Right ventricle myocardium superior (tissue), 1 donor: Measurements from ENCODE around the gene ODAD4. TPM values are rescaled to one million over a fixed set of nuclear protein-coding genes. Genes with fewer than 3 reads are reported as not detected.
"Not testable (repeated sequence)": the region's sequence is repeated elsewhere in the genome, so short reads cannot be mapped to it uniquely, and the experiment has no call there.

Experiments
- ATAC-seq: fragments of 200-7000 bp; cut with Tn5 transposase; one replicate; pipeline ENCODE4 v1.9.1; 2020; ENCODE audit warnings: mild to moderate bottlenecking; ENCODE audit not compliant: poor library complexity
- DNase-seq: peaks from one replicate; pipeline ENCODE4 v3.0.0-alpha.2; 2020
- intact Hi-C: fragments of 100-400 bp; cut with DNase I; formaldehyde crosslinking; loops from one replicate; pipeline ENCODE4 v1.11.2; 2022
- total RNA-seq: library from RNA; stranded (reverse); fragmentation: NEBNext Ultra II Directional; extraction: Animal tissue kit (Norgen Biotek cat#: 25700); gene quantifications from one replicate; pipeline ENCODE4 v1.2.1, GENCODE V29; 2021
- donor health status: DM: no; HTN: yes; CAD: no; lungs with severe emphysema.

Gene ODAD4
- total RNA-seq, 1 donor from 2014 or later = 0.75 TPM

DNA sequence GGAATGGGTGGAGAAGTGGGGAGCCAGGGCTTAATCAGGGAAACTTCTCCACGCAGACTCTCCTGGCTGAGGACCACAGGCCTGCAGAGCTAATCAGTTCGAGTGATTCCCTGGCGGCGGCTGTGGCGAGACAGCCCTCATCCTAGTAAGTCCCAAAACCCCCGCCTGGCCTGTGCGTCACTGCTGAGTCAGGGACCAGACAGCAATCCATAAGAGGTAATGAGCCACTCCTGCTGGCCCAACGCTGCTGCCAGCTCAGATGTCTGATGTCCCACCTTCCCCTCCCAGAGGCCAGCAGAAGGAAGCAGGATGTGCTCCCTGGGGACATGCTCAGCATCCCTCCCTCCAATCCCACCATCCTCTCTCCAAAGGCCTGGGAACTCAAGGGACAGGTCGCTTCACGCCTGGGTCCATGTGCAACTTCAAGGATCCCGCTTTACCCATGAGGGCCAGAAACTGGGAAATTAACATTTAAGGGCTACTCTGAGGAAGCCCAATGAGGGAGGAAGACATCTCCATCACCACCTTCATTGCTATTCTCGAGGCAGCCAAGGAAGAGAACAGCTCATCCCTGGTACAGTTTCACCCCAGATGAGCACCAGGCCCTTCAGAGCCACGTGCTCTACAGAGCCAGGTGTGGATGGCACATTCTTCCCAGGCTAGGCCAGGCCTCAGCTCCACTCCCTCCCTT, 19.6 kb upstream of the ODAD4 start:
- DNase-seq = no peak
- no peak for ATAC-seq
- intact Hi-C loops = no loop called here

DNA sequence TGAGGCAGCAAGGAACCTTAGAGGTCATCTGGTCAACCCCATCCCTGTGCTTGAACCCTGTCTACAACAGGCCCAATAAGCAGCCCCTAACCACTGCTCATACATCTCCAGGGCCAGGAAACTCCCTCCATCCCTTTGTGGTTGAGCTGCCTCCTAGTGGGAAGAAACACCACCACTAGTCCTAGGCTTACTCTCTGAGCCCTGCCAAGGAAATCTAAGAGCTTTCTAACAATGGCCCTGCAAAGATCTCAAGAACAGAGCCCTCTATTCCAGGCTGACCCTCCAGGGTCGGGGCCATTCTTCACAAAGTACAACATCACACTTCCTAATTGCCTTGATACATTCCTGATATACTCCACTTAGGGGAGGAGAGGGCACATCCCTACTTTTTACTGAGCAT, 17.5 kb upstream of the ODAD4 start:
- intact Hi-C loops = no loop called here
- DNase-seq (no peak), ATAC-seq (no peak)

DNA sequence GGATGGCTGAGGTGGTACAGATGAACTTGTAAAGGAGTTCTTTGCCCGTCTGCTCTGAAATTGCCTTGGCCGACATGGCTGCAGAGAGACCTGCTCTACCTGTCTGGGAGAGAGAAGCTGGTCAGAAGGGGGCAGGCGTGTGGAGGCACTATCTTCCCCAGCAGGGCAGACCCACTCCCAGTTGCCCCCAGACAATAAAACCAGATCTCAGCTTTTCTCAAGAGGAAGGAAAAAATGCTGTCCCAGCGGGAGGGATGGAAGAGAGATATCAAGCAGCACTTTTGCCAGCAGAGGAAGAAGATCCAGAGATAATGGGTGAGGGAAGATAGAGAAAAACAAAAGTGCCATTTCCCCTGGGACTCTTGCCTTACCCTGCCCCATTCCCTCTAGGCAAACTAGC, 16.6 kb upstream of the ODAD4 start:
- intact Hi-C loops = no loop called here
- ATAC-seq = no peak
- DNase-seq = no peak

DNA sequence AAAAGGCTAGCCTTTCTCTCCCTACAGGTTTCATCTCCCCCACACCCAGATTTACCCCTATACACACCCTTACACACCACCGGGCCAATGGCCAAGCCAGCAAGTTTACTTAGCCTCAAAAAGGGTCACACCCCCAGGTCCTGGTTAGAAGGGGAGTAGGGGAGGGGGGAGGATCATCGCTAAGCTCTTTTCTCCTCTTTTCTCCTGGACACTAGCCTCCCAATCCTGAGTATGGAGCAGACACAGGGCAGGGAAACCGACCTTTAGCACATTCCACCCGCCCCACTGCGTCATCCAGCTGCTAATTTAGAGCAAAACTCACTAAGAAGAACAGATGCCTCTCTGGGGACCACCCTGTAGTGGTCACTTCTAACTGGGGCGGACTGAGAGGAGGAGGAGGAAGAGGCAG, 16.1 kb upstream of the ODAD4 start:
- intact Hi-C loops = no loop called here
- DNase-seq (peak; percentile 54), ATAC-seq (no peak)

DNA sequence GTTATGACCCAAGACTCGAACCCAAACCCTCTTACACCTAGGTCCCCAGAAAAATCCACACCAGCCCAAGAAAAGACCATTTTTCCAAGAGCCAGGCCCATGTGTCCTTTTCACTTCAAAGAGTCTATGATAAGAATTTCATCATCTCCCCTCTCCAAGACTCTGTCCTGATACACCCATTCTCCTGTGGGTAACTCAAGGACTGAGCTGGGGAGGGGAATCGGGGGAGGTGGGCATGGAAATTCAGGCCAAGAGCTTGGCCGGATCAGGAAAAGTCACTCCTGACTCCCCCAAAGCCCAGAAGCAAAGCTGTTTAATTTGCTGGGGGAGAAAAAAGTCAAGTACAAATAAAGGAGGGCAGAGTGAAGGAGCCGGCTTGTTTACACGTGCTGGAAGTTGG, 15.4 kb upstream of the ODAD4 start:
- no peak for DNase-seq
- intact Hi-C loops = no loop called here
- no peak for ATAC-seq

DNA sequence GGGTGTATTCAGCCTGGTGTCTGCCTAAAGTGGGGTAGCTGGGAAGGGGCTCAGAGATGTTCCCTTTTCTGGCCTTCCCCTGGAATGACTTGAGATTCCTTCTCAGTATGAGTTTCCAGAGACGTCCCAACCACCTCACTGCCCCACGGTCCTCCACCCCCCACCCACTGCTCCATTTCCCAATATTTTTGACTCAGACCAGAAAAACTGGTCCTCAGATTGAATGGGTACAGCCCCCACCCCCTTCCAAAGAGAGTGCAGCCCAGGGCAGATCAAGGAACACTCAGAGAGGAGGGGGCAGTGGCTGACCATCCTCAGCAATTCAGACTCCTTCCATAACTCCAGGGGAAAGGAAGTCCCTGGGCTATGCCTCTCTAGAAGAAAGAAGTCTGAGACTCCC, 14.9 kb upstream of the ODAD4 start:
- ATAC-seq = no peak
- intact Hi-C loops = no loop called here

DNA sequence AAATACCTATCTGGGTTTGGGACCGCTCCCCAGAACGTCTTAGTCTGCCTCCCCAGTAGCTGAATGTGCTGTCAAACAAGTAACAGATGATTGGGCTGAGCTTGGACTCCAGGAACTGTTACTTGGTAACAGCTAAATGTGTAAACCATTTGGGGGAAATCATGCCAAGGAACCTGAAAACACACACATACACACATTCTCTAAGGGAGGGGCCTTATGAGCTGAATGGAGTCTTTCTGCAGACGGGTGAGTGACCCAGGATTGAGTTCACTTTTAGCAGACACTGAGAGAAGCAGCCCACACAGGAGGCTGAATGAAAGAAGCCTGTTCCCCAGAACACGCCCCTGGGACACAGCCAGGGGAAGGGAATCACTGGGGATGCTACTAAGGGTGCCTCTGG, 13.2 kb upstream of the ODAD4 start:
- no peak for ATAC-seq
- intact Hi-C loops = no loop called here
- DNase-seq = peak; percentile 31

More for the DNA sequence above, 14.9 kb upstream of the ODAD4 start:
- DNase-seq = no peak

DNA sequence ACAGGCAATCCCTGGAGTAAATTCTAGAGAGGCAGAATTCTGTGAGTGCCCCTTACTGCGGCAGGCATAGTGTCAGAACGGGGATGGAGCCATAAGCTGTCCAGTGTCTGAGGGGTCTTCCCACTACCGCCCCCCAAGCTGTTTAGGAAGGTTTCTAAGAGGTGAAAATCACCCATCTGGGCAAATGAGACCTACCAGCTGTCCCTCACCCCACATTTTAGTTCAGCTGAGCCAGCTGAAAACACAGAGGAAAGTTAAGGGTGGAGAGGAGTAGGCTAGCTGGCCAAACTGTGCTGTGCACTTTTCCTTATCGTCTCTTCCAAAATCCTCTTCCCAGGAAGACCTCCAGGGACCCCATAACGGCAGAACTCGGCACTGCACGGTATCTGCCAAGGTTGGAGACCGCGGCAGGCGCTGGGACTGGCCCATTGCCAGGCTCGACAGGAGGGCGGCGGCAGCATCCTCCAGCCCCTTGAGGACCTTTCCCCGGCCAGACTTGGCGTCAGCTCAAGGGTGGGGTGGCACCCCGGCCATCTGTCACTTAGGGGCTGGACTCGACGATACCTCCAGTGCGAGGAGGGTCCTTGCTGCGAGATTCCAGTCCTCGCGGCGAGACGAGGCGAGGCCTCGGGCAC, 12.6 kb upstream of the ODAD4 start:
- ATAC-seq (peak; percentile 51), DNase-seq (peak; percentile 83)

DNA sequence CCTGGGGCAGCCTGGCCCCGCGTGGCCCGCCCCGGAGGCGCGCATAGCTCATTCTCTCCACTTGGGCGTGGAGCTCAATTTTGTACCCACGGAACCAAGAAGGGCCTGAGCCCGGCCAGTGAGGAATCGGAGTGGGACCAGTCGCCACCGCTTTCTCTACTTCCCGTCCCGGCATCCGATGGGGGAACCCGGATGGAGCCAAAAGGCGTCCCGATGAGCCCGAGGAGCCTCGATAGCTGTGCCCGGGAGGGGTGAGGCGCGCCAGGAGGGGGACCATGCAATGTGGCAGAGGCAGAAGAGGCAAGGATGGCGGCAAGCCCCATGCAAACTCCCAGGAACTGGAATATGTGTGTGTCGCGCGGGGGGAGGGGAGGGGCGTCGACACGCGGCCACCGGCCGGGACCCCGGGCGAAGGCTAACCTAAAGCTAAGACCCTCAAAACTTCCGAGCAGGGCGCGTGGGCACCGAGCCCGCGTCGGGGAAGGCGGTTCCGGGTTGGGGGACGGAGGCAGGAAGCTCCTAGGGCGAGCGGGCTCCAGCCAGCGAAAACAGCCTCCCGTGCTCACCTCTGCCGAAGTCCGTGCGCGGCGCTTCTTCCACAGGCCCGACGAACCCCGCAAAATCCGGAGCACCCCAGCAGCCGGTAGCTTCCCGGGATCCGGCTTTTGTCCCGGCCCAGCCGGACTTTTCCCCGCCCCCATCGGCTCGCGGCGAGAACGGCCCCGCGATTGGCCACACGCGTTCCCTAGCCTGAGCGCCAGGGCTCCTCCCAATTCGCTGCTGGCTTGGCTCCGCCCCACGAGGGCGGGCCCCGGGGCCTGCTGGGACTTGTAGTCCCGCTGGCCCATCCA, 11.9 kb upstream of the ODAD4 start, which contains the start of gene ACLY:
Gene ACLY, minus strand, starts transcription at position 638 of the 851 bp plus-strand sequence. CDS start 5,078 bp downstream, outside the sequence.
- intact Hi-C loops = no loop called here
- ATAC-seq (peak; percentile 98), DNase-seq (peak; percentile 98)

More for the DNA sequence above, 12.6 kb upstream of the ODAD4 start:
- intact Hi-C loops = no loop called here

DNA sequence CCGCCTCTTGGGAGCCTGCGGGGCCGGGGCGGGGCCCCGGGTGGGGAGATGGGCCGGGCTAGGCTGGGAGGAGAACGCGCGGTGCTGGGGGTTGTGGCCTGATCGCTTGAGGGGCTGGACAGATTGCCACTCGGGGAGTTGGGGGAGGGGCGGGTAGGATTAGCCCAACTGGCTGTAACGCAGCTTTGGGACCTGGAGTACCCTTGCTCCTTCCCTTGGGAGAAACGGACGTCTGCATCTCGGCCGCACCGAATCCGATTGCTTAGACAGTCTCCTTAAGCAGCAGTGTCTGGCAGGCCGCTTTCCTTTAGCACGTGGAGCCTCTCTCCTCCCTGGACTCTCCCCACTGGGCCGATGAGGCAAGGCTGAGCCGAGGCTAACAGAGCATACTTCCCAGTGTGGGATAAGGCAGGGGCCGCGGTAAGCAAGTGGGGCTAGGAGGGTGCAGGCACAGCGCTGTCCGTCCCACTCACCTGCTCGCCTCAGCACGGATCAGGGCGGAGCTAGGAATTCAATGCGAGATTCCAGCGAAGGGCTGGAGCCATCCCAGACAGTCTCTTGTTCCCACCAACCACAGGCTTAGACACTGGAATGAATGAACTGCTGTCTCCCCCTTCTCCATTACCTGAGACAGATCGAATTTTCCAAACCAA, 11.1 kb upstream of the ODAD4 start:
- intact Hi-C loops = no loop called here
- ATAC-seq = peak; percentile 44
- DNase-seq = no peak

DNA sequence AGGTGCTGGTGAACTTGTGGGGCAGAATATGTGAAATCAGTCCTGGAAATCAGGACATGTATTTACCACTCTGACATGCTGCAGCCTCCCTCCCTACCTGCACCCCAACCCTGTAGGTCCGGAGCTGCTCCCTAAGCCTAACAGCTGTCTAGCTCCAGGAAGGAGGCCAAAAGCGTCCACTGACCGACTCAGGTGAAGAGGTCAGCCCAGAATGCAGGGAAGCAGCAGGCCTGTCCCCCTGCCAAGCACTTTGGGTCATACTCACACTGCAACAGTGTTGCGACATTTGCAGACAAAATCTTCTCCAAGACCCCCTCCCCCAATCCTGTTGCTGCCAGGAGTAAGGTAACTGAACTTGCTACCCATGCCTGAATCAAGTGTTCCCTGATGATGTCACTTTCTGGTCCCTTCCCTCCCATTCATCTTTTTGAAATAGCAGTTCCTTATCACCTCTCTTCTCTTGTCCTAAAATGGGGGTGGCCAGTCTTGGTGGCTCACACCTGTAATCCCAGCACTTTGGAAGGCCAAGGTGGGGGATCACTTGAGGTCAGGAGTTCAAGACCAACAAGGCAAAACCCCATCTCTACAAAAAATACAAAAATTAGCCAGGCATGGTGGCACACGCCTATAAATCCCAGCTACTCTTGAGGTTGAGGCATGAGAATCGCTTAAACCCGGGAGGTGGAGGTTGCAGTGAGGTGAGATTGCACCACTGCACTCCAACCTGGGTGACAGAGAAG, 10.4 kb upstream of the ODAD4 start:
- no peak for ATAC-seq
- no peak for DNase-seq
- intact Hi-C loops = no loop called here

DNA sequence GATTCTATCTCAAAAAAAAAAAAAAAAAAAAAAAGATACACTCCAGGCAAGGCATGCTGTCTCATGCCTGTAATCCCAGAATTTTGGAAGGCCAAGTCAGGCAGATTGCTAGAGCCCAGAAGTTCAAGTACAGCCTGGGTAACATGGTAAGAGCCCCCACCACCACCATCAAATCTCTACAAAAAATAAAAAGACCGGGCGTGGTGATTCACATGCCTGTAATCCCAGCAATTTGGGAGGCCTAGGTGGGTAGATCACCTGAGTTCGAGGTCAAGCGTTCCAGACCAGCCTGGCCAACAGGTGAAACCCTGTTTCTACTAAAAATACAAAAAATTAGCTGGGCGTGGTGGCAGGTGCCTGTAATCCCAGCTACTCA, 9.8 kb upstream of the ODAD4 start:
- ATAC-seq (no peak), DNase-seq (no peak)
- intact Hi-C loops = no loop called here

DNA sequence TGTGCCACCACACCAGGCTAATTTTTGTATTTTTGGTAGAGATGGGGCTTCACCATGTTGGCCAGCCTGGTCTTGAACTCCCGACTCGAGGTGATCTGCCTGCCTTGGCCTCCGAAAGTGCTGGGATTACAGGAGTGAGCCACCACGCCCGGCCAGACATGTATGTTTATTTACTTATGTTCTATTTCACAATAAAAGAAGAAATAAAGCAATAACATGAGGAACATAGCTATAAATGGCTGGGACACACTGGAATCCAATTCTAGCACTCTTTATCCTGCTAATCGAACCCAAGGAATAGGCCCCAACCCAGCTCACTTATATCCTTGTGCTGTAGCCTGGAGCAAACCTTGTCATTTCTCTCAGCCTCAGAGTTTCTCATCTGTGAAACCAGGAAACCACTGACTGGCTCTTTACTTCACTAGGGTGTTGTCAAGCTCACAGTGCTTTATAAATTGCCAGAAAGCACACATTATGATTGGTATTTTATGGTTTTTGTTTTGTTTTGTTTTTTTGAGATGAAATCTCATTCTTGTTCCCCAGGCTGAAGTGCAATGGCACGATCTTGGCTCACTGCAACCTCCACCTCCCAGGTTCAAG, 4.3 kb upstream of the ODAD4 start:
- ATAC-seq (no peak), DNase-seq (no peak)
- intact Hi-C loops = no loop called here

DNA sequence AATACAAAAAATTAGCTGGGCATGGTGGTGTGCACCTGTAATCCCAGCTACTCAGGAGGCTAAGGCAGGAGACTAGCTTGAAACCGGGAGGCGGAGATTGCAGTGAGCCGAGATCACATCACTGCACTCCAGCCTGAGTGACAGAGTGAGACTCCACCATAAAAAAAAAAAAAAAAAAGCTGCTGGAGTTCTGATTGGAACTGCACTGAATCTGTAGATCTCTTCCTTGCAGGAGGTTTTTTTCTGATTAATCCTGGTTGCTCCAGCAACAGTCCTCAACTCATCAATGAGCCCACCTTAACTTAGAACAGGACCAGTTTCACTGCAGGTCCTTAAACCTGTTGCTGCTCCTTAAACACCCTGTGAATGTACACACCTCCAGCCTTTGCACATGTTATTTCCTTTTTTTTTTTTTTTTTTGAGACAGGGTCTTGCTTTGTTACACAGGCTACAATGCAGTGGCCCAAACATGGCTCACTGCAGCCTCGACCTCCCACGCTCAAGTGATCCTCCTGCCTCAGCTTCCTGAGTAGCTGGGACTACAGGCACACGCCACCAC, 1.6 kb upstream of the ODAD4 start:
- DNase-seq (no peak), ATAC-seq (no peak)
- intact Hi-C loops = no loop called here

DNA sequence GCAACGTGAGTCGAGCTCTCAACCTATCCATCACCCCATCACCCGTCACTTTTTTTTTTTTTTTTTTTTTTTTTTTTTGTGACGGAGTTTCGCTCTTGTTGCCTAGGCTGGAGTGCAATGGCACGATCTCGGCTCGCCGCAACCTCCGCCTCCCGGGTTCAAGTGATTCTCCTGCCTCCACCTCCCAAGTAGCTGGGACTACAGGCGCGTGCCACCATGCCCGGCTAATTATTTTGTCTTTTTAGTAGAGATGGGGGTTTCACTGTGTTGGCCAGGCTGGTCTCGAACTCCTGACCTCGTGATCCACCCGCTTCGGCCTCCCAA, 378 bp downstream of the ODAD4 start:
- DNase-seq, intact Hi-C loops, ATAC-seq: not testable (repeated sequence)

DNA sequence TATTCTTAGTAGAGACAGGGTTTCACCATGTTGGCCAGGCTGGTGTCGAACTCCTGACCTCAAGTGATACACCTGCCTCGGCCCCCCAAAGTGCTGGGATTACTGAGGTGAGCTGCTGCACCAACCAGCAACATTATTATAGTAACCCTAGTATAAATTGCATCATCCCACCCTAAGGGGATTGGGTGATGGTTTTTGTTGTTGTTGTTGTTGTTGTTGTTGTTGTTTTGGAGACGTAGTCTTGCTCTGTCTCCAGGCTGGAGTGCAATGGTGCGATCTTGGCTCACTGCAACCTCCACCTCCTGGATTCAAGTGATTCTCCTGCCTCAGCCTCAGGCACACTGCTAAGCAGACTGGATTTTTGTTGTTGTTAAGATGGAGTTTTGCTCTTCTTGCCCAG, 1.3 kb downstream of the ODAD4 start:
- ATAC-seq, intact Hi-C loops, DNase-seq: not testable (repeated sequence)

DNA sequence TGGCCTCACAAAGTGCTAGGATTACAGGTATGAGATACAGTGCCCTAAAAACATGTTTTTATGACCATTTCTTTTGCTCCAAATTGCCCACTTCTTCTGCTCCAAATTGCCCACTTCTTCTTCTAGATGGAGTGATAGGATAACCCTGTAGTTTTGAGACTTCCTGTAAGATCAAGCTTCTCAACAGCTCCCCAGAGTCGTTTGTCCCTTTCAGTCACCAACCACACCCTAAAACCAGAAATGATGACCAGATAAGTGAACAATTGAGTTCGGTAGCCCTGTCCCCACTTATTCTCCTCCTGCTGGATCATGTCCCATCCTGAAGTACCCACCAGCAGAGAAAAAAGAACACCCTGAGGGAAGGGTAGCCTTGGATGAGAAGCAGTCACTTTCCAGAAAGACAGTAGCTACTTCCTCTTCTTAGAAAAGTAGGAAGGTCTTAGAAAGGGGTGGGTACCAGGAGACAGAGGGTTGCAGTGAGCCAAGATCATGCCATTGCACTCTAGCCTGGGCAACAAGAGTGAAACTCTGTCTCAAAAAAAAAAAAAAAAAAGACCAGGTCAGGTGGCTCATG, 2.5 kb downstream of the ODAD4 start:
- intact Hi-C loops = no loop called here
- ATAC-seq (no peak), DNase-seq (no peak)

DNA sequence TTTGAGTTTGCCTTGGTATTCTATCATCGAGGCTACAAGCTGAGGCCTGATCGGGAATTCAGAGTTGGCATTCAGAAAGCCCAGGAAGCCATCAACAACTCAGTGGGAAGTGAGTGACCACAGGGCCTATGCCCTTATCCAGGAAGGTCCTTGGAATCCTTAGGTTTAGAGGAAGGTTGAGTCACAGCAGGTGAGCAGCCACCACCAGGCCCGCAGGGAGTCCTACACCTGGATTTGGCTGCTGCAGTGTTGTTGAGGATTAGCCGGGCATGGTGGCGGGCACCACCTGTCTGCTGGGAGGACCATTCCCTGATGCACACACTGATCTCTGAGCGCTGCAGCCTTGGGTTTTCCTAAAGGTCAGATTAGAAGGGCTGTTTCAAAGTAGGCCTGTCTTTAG, 5.2 kb downstream of the ODAD4 start:
- intact Hi-C loops = no loop called here
- no peak for DNase-seq
- ATAC-seq = no peak
